ENCODE data around the gene TEX48.

Gene TEX48

DNA sequence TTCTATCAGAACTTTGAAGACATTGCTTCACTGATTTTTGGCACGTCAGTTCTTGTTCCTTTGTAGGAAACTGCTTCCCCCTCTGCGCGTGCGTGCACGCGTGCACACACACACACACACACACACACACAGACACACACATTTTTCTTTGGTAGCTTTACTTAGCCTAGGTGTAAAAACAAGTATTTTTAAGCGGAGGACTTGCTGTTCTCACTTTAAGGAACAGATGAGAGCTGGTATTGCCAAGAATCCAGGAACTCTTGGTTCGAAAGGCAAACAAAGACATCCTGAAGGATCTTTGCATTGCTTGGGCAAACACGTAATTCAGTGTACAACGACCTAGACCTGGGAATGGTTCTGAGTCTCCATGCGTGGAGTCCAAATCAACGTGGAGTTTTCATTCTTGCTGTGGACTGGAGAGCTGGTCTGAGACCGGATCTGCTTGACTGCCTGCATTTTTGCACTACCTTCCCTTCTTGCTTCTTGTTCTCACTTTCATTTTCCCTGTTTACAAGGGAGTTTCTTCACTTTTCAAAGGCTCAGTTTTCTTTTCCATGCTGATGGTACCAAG is 62.7 kb downstream of the TEX48 start:
- no peak for DNase-seq

DNA sequence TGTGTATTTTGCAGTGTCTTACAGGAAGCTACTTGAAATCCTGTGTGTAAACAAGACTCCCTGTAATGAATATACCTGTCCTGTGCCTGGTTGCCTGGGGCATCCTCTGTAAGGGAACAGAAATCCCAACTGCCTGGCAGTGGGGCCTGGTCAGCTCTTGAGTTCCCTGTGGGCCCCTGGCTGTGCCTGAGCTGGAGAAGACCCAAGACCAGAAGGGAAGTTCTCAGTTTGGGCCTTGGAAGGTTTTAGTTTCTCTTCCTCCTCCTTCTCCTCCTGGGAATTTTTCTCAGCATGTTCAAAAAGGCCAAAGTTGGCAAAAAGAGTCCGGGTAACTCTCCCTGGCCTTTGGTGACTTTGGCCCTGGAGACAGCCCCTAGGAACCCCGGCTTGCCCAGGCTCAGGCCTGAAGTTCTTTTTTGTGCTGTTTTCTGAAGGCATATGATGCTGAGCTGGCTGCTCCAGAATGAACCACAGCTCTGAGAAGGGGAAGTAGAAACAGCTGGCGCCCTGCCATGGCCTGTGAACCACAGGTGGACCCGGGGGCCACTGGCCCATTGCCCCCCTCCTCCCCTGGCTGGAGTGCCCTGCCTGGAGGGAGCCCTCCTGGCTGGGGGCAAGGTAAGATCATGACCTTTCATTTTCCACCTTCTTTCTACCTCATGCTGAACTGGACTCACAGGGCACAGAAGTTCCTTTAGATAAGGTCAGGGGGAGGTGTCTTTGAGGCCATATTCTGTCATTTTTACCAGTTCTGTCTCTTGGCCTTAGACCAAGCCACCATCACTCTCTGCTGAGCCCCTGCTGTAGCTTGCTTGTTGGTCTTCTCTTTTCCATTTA is 65.1 kb downstream of the TEX48 start:
- DNase-seq, result no peak

Data from NCI-H146 (cell line).